Esophagus muscularis mucosa (tissue), 4 donors: ENCODE measurements around the gene DTX1.

Source experiments
- EP300 ChIP-seq: sonication (generic); formaldehyde crosslinking; IDR thresholded peaks from one replicate; pipeline ENCODE4 v1.6.1; 2017; ENCODE audit warnings: antibody characterized with exemption
- POLR2A ChIP-seq: fragments of 450-650 bp; IDR thresholded peaks from one replicate; pipeline ENCODE4 v1.6.1; 2017; ENCODE audit warnings: antibody characterized with exemption, moderate library complexity, mild to moderate bottlenecking, low read depth
- POLR2AphosphoS5 ChIP-seq, 2 donors: sonication (generic); formaldehyde crosslinking; IDR thresholded peaks; one replicate each; pipeline ENCODE4 v1.6.1; 2017; ENCODE audit warnings: antibody characterized with exemption in 2 of 2
- TF ChIP-seq, protein P1 (sequence below), 3 experiments: fragments of 200-600 bp in 2 of 3; fragments of 450-650 bp in 1 of 3; sonication (generic) in 2 of 3; IDR thresholded peaks; one replicate each; pipeline ENCODE4 v1.5.1; 2017 to 2019; ENCODE audit warnings: antibody characterized with exemption in 3 of 3, mild to moderate bottlenecking in 2 of 3, moderate library complexity in 1 of 3

- TF ChIP-seq, protein P1, sequence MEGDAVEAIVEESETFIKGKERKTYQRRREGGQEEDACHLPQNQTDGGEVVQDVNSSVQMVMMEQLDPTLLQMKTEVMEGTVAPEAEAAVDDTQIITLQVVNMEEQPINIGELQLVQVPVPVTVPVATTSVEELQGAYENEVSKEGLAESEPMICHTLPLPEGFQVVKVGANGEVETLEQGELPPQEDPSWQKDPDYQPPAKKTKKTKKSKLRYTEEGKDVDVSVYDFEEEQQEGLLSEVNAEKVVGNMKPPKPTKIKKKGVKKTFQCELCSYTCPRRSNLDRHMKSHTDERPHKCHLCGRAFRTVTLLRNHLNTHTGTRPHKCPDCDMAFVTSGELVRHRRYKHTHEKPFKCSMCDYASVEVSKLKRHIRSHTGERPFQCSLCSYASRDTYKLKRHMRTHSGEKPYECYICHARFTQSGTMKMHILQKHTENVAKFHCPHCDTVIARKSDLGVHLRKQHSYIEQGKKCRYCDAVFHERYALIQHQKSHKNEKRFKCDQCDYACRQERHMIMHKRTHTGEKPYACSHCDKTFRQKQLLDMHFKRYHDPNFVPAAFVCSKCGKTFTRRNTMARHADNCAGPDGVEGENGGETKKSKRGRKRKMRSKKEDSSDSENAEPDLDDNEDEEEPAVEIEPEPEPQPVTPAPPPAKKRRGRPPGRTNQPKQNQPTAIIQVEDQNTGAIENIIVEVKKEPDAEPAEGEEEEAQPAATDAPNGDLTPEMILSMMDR (IDR thresholded peaks at IDR 0.05), result no peak
- TF ChIP-seq POLR2AphosphoS5 (IDR thresholded peaks at IDR 0.05) (no peak), POLR2A (no peak), EP300 (no peak)
These were observed 13.3 kb upstream of the DTX1 start for GRCh38 chr12:113043240-113043639.
